ENCODE results near the gene RORC.
A peak's percentile ranks its signal among the peaks of the same experiment; 100 is the strongest.

The RORC gene

GRCh38 chr1:151827853-151828252 lies 3.7 kb downstream of the RORC start:
- no peak for DNase-seq
- Mint-ChIP-seq H3K27me3 (no peaks in the 10 kb centered on the region), H3K4me3 (peak overlapping the region; percentile 34), H3K27ac (peak overlapping the region; percentile 69), H3K36me3 (ENCODE audit: low read depth) (no peaks in the 10 kb centered on the region), H3K9me3 (no peaks in the 10 kb centered on the region), H3K4me1 (ENCODE audit: low read depth) (peaks cover 77% of the 10 kb centered on the region)

GRCh38 chr1:151825751-151826660 lies 5.6 kb downstream of the RORC start:
- peaks cover 81% of the 10 kb centered on the region for H3K4me1 Mint-ChIP-seq (ENCODE audit: low read depth)
- peak; percentile 62 for DNase-seq
- H3K4me3 Mint-ChIP-seq: peak overlapping the region; percentile 69
- peak overlapping the region; percentile 76 for H3K27ac Mint-ChIP-seq
- H3K27me3 Mint-ChIP-seq: no peaks in the 10 kb centered on the region
- H3K36me3 Mint-ChIP-seq (ENCODE audit: low read depth): no peaks in the 10 kb centered on the region
- H3K9me3 Mint-ChIP-seq: no peaks in the 10 kb centered on the region

- no peak for DNase-seq
- peak overlapping the region; percentile 69 for H3K4me3 Mint-ChIP-seq
- peak overlapping the region; percentile 54 for H3K27ac Mint-ChIP-seq
- H3K4me1 Mint-ChIP-seq (ENCODE audit: low read depth): peaks cover 82% of the 10 kb centered on the region
- H3K36me3 Mint-ChIP-seq (ENCODE audit: low read depth): no peaks in the 10 kb centered on the region
- no peaks in the 10 kb centered on the region for H3K27me3 Mint-ChIP-seq
- H3K9me3 Mint-ChIP-seq: no peaks in the 10 kb centered on the region
These were observed 6.4 kb downstream of the RORC start for GRCh38 chr1:151825204-151825603.

GRCh38 chr1:151823175-151823574 lies 8.4 kb downstream of the RORC start:
- no peaks in the 10 kb centered on the region for H3K27me3 Mint-ChIP-seq
- DNase-seq: no peak
- no peaks in the 10 kb centered on the region for H3K9me3 Mint-ChIP-seq
- H3K27ac Mint-ChIP-seq: peak overlapping the region; percentile 4
- no peaks in the 10 kb centered on the region for H3K36me3 Mint-ChIP-seq (ENCODE audit: low read depth)
- H3K4me1 Mint-ChIP-seq (ENCODE audit: low read depth): peaks cover 73% of the 10 kb centered on the region
- H3K4me3 Mint-ChIP-seq: peak overlapping the region; percentile 69

- H3K36me3 Mint-ChIP-seq (ENCODE audit: low read depth): no peaks in the 10 kb centered on the region
- peak overlapping the region; percentile 69 for H3K27ac Mint-ChIP-seq
- no peaks in the 10 kb centered on the region for H3K9me3 Mint-ChIP-seq
- H3K27me3 Mint-ChIP-seq: no peaks in the 10 kb centered on the region
- H3K4me3 Mint-ChIP-seq: peak overlapping the region; percentile 69
- H3K4me1 Mint-ChIP-seq (ENCODE audit: low read depth): peaks cover 71% of the 10 kb centered on the region
- DNase-seq: peak; percentile 69
These were observed 9.2 kb downstream of the RORC start for GRCh38 chr1:151822404-151822803.

- Mint-ChIP-seq H3K27ac (peak overlapping the region; percentile 75), H3K4me3 (peak overlapping the region; percentile 36), H3K4me1 (ENCODE audit: low read depth) (peaks cover 70% of the 10 kb centered on the region), H3K36me3 (ENCODE audit: low read depth) (no peaks in the 10 kb centered on the region), H3K9me3 (no peaks in the 10 kb centered on the region), H3K27me3 (no peaks in the 10 kb centered on the region)
- DNase-seq: no peak
These were observed 10.7 kb downstream of the RORC start for GRCh38 chr1:151820940-151821339.

GRCh38 chr1:151819976-151820623 lies 11.5 kb downstream of the RORC start:
- no peak for DNase-seq
- H3K27ac Mint-ChIP-seq: peak overlapping the region; percentile 75
- no peaks in the 10 kb centered on the region for H3K9me3 Mint-ChIP-seq
- peaks cover 71% of the 10 kb centered on the region for H3K4me1 Mint-ChIP-seq (ENCODE audit: low read depth)
- no peaks in the 10 kb centered on the region for H3K36me3 Mint-ChIP-seq (ENCODE audit: low read depth)
- H3K4me3 Mint-ChIP-seq: peak overlapping the region; percentile 36
- no peaks in the 10 kb centered on the region for H3K27me3 Mint-ChIP-seq

GRCh38 chr1:151819227-151819835 lies 12.3 kb downstream of the RORC start:
- Mint-ChIP-seq H3K4me1 (ENCODE audit: low read depth) (peaks cover 72% of the 10 kb centered on the region), H3K27me3 (no peaks in the 10 kb centered on the region), H3K4me3 (no peak overlapping the region), H3K27ac (peak overlapping the region; percentile 75), H3K36me3 (ENCODE audit: low read depth) (no peaks in the 10 kb centered on the region), H3K9me3 (no peaks in the 10 kb centered on the region)
- DNase-seq: no peak

- Mint-ChIP-seq H3K9me3 (no peaks in the 10 kb centered on the region), H3K36me3 (ENCODE audit: low read depth) (no peaks in the 10 kb centered on the region), H3K27me3 (no peaks in the 10 kb centered on the region), H3K27ac (peak overlapping the region; percentile 23), H3K4me3 (no peak overlapping the region), H3K4me1 (ENCODE audit: low read depth) (peaks cover 64% of the 10 kb centered on the region)
- DNase-seq: no peak
These were observed 14.3 kb downstream of the RORC start for GRCh38 chr1:151817353-151817730.

GRCh38 chr1:151816548-151817352 lies 14.9 kb downstream of the RORC start:
- Mint-ChIP-seq H3K4me3 (no peak overlapping the region), H3K9me3 (no peaks in the 10 kb centered on the region), H3K36me3 (ENCODE audit: low read depth) (no peaks in the 10 kb centered on the region), H3K4me1 (ENCODE audit: low read depth) (peaks cover 59% of the 10 kb centered on the region), H3K27ac (no peak overlapping the region), H3K27me3 (no peaks in the 10 kb centered on the region)
- DNase-seq: no peak

- no peaks in the 10 kb centered on the region for H3K27me3 Mint-ChIP-seq
- no peaks in the 10 kb centered on the region for H3K9me3 Mint-ChIP-seq
- H3K4me3 Mint-ChIP-seq: no peak overlapping the region
- H3K4me1 Mint-ChIP-seq (ENCODE audit: low read depth): peaks cover 50% of the 10 kb centered on the region
- no peak for DNase-seq
- H3K27ac Mint-ChIP-seq: peak overlapping the region; percentile 27
- H3K36me3 Mint-ChIP-seq (ENCODE audit: low read depth): no peaks in the 10 kb centered on the region
These were observed 15.8 kb downstream of the RORC start for GRCh38 chr1:151815716-151816327.

- Mint-ChIP-seq H3K4me3 (no peak overlapping the region), H3K36me3 (ENCODE audit: low read depth) (no peaks in the 10 kb centered on the region), H3K4me1 (ENCODE audit: low read depth) (peaks cover 42% of the 10 kb centered on the region), H3K27ac (peak overlapping the region; percentile 45), H3K9me3 (no peaks in the 10 kb centered on the region), H3K27me3 (no peaks in the 10 kb centered on the region)
- no peak for DNase-seq
These were observed 16.5 kb downstream of the RORC start for GRCh38 chr1:151814971-151815545.

GRCh38 chr1:151814426-151814825 lies 17.2 kb downstream of the RORC start:
- Mint-ChIP-seq H3K9me3 (no peaks in the 10 kb centered on the region), H3K36me3 (ENCODE audit: low read depth) (no peaks in the 10 kb centered on the region), H3K27ac (no peak overlapping the region), H3K4me1 (ENCODE audit: low read depth) (peaks cover 36% of the 10 kb centered on the region), H3K27me3 (no peaks in the 10 kb centered on the region), H3K4me3 (no peak overlapping the region)
- no peak for DNase-seq

All from activated T-cell treated with anti-CD3 and anti-CD28 coated beads, Interleukin-2, amount 50 U/mL, for 24 hours (primary cell).